ENCODE measurements around the gene MPPED2.

GRCh38 chr11:30447058-30447640 is 139.0 kb downstream of the MPPED2 start:
- TF ChIP-seq CTCF (IDR thresholded peaks at IDR 0.05) = no peak
- no peak for TF ChIP-seq EP300 (IDR thresholded peaks at IDR 0.05)
- TF ChIP-seq POLR2A (IDR thresholded peaks at IDR 0.05) = no peak

Measured in tibial nerve (tissue), 4 donors.